ENCODE results near the gene ASIC4.
A peak's percentile ranks its signal among the peaks of the same experiment; 100 is the strongest.

- TF ChIP-seq FOXK1 (CRISPR knock-in tag; IDR thresholded peaks at IDR 0.05) (no peak), ZNF121 (CRISPR knock-in tag; IDR thresholded peaks at IDR 0.05) (peak; percentile 83), NFYB (CRISPR knock-in tag; conservative IDR thresholded peaks at IDR 0.05; ENCODE audit: low read depth) (no peak), HMGXB4 (CRISPR knock-in tag; IDR thresholded peaks at IDR 0.05) (no peak), MAX (CRISPR knock-in tag; IDR thresholded peaks at IDR 0.05) (no peak), USF1 (CRISPR knock-in tag; IDR thresholded peaks at IDR 0.05) (no peak), CTCF (IDR thresholded peaks at IDR 0.05) (no peak), SP1 (CRISPR knock-in tag; conservative IDR thresholded peaks at IDR 0.05) (no peak), ATF3 (CRISPR knock-in tag; conservative IDR thresholded peaks at IDR 0.05) (no peak), CBFB (CRISPR knock-in tag; IDR thresholded peaks at IDR 0.05; ENCODE audit: low read depth) (no peak), E2F4 (CRISPR knock-in tag; IDR thresholded peaks at IDR 0.05; ENCODE audit: borderline replicate concordance, low read depth) (no peak)
These were observed 21.7 kb upstream of the ASIC4 start for GRCh38 chr2:219492575-219492974.

Data from WTC11 (cell line).